GM19395 (cell line): Measurements from ENCODE around the gene MDM2.

ENCODE experiments used
- ATAC-seq: cut with Tn5 transposase; IDR thresholded peaks from one replicate; pipeline ENCODE4 v1.9.1; 2021; ENCODE audit warnings: mild to moderate bottlenecking, moderate library complexity; ENCODE audit not compliant: unreplicated experiment

Gene MDM2

DNA sequence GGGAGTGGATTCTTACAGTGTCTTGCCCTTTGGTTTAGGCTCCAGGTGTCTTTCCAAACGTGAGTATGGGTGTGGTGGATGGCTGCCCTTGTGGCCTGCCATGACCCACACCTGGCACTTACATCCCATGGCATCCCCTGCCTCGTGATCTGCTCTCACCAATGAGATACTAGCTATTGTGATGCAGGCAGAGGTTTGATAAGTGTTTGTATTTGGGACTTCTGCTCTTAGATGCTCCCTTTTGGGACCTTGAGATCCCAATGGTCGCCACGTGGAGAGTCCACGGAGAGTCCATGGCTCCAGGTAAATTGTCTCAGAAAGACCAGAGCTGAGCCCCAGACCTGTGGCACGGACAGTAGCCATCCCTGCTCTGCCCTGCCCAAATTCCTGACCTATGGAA is 62.5 kb downstream of the MDM2 start:
- ATAC-seq = no peak

DNA sequence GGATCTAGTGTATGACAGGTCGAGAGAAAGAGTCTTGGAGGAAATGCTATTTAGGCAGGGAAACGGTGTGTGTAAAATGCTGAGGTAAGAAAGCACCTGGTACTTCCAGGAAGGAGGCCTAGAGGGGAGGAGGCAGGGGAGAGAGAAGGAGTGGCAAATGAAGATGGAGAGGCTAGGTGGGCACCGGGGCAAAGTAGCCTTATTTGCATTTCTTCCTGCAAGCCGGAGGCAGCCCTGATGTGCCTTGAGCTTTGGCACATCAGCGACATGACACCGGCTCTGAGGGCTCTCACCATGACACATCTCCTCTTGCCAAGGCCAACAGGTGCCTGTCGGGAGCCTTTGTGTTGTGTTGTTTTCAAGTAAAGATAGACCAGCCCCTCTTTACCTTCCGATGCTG is 63.4 kb downstream of the MDM2 start:
- ATAC-seq = no peak

DNA sequence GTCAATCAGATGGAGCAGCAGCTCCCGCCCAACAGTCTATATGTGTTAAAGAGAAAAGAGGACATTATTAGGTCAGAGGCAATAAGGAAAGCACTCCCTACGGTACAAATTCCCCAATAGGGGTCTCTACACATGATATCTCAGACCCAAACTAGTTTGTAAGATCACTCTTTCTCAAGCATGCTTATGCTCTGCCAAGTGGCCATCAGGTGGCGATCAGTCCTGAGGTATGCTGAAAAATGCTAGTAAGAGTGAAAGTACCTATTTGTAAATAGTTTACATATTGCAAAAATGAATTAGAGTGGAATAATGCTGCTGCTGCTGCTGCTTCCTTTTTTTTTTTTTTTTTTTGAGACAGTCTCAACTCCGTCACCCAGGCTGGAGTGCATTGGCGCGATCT is 63.9 kb downstream of the MDM2 start:
- no peak for ATAC-seq

DNA sequence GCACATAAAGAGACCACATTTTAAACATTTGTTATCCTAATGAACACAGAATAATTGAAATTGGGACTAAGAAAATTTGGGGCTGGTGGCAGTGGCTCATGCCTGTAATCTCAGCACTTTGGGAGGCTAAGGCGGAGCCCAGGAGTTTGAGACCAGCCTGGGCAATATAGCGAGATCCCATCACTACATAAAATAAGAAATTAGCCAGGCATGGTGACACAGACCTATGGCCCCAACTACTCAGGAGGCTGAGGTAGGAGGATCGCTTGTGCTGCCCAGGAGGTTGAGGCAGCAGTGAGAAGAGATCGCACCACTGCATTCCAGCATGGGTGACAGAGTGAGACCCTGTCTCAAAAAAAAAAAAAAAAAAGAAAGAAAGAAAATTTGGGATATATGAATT is 65.3 kb downstream of the MDM2 start:
- no peak for ATAC-seq

DNA sequence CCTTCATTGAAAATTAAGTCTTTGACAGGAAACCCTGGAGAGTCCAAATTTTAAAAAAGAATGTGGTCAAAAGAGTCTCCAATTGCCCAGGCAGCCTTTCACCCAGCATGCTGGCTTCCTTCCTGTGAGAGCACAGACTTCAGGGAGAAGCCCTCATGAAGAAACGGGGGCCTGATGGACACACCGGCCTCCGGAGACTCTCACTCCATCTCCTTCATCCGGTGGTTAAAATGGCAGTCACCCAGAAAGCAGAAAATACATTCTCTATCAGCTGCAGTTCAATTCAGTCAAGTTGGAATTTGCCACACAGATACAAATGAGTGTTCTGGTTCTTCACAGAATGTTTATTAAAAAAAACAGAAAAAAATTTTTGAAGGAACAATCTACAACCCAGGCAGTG is 68.5 kb downstream of the MDM2 start:
- no peak for ATAC-seq

DNA sequence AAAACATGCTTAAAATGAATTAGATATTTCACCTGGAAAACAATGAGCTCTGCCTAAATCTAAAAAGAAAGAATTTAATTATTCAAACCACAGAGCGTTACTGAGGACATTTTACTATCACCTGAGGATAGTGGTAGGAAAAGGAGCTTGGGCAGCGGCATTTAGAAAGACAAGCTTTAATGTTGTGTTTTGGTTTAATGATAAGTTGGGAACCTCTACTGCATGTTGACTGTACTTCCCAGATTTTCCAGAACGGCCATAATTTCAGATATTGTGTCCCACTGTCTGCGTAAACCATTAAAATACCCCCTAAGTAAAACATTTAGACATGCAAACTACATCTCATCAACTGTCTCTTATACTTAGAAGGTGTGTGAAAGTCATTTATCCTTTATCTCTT is 69.6 kb downstream of the MDM2 start:
- no peak for ATAC-seq

DNA sequence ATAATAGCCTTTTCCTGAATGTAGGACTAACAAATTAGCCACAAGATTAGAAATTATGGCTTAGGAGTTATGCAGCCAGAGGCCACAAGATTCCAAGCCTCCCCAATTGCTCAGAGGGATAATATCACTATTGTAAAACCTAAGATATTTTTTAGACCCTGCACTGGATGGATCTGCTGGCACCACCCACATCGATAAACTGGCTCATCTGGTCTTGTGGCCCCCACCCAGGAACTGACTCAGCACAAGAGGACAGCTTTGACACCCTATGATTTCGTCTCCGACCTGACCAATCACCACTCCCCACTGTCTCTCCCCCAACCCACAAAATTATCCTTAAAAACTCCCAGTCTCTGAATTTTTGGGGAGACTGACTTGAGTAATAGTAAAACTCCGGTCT is 70.3 kb downstream of the MDM2 start:
- no peak for ATAC-seq

DNA sequence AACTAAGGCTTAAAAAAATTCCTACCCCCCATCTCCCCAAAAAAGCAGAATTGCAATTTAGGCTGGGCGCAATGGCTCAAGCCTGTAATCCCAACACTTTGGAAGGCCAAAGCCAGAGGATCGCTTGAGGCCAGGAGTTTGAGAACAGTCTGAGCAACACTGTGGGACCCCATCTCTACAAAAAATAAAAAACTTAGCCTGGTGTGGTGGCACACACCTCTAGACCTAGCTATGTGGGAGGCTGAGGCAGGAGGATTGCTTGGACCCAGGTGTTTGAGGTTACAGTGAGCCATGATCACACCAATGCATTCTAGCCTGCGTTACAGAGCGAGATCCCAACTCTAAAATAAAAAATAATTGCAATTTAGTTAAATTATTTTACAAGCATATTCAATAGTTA is 70.9 kb downstream of the MDM2 start:
- no peak for ATAC-seq

DNA sequence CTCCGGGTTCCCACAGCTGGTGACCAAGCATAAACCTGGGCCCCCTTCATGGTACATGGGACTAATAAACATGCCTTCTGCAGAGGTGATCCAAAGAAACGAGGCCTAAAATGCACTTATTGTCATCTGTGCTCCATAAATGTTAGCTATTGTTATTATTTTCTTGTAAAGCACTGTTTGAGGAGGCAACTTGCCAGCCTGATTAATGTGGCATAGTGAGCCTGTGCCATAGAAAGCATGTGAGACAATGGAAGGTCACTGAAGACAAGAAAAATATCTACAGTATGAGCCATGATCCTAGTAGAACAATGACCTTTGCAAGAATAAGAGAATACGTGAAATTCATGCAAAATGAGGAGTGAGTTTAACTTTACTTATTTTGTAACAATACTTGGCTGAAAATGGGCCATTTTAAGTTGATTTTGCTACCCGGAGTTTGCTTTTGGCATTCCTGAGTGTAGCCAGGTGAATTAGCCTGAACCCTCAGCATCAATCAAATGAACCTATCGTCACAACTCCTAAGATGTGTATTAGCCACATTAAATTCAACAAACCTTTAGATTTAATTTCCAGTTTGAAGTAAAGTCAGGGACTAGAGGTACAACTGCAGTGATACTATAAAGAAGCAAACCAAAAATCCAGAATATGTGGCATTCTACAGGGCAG is 72.8 kb downstream of the MDM2 start:
- ATAC-seq = no peak

DNA sequence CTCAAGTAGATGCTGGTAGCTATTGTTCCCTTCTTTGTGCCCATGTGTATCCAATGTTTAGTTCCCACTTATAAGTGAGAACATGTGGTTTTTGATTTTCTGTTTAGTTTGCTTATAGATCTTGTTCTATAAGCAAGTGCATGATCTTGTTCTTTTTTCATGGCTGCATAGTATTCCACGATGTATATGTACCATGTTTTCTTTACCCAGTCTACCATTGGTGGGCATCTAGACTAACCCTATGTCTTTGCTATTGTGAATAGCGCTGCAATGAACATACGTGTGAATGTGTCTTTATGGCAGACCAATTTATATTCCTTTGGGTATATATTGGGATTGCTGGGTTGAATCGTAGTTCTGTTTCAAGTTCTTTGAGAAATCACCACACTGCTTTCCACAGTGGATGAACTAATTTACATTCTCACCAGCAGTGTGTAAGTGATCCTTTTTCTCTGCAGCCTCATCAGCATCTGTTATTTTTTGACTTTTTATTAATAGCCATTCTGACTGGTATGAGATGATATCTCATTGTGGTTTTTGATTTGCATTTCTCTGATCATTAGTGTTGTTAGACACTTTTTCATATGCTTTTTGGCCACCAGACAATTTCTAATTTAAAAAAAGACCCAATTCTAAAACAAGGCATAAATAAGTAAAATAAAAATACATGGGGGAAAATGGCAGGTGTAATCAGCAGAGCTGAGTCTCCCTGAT is 74.4 kb downstream of the MDM2 start:
- ATAC-seq = no peak

DNA sequence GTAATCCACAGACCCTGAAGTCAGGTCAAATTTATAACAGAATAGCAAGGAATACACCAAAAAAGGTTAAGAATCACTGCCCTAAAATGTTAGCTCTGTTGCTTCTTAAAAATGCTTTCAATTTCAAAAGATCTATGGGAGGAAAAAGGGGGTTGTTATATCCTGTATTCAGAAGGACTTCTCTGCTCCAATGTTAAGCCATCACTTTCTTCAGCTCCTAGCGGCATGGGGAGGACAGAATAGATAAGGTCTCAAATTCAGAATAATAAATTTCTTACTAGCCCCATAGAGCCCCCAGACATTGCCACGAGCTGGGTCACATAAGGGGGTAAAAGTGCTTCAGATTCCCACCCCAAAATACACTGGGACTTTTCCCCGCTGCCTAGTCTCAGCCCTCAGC is 75.2 kb downstream of the MDM2 start:
- no peak for ATAC-seq

DNA sequence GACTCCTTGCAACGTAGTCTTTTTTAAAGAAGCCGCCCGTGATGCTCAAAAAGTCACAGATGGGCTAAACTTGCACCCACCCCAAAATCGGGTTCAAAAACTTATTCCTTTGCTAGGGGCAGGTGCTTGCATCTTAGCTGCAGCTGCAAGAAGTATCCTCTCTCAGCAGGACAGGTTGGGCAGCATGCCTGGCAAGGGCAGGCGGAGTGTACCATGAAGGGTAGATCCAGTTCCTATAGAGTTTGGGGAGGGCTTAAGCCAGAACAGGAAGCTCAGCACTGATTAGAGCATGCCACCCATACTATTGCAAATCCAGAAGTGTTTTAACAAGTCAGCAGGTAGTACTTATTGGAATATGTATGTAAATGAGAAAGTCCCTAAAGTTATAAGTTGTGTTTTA is 76.3 kb downstream of the MDM2 start:
- no peak for ATAC-seq

DNA sequence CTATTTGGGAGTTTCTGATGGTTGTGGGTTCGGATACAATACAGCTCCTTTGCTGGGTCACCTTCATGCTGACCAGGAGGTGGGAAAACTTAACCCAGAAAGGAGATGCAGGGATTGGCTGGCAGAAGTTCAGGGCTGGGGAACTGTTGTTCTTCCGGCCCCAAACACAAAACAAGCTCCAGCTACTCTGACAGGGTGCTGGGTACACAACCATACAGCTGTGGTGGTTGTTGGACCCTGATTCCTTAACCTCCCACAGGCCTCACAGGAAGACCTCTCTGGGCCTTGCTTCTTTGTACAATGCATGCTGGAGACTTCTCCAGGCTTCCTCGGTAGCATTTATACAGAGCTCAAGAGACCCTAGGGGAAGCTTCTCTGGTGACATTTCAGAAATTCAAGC is 77.4 kb downstream of the MDM2 start:
- ATAC-seq = no peak

DNA sequence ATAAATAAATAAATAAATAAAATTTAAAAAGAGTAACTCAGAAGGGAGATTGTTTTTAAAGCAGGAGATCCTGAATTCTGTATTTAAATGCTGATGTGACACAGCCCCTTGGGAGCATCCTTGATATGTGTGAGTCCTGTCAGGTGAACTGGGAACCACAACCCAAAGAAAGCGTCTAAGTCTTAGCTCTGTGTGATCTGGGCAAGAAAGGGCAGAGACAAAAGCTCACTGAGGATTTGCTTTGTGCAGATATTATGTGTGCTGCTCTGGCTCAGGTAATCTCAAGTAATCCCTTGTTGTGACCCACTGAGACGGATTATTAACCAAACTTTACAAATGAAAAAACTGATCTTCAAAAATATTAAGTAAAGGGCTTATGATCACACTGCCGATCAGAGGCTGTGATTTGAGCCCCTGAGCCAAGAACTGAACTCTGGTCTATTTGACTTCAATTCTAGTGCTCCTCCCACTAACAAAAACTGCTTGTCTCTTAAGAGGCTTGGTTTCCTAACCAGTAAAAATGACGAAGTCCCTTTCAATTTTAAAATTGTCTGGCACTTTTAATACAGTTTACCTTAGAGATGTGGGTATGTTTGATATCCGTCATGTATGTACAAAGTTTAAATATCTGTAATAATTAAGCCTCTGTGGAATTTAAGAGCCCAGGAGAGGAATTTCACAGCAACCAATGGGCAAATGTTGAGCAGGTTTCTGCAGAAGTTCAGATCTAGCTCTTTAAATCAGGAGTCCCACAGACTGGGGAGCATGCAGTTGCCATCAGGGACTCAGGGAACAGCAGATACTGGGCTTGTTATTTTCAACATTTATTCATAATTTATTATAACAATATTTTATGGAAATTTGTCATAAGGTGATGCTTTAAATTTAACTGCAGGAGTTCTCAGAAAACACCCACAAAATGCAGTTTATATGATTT is 78.9 kb downstream of the MDM2 start:
- no peak for ATAC-seq

DNA sequence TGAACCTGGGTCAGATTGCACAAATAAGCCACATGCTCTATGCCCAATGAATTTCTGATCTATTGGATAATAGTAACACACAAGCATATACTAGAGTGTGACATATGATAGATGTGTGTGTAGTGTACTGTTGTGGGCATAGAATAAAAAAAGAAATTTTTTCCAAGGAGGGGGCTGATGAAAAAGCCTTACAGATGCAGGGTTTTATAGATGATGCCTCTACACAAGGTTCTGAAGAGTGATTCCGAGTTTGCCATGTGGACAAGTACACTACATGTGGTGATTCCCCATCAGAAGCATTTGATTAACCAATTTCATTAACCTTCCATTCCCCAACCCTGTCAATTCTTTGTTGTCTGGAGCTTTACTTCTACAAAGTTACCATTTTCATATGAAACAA is 79.7 kb downstream of the MDM2 start:
- no peak for ATAC-seq

DNA sequence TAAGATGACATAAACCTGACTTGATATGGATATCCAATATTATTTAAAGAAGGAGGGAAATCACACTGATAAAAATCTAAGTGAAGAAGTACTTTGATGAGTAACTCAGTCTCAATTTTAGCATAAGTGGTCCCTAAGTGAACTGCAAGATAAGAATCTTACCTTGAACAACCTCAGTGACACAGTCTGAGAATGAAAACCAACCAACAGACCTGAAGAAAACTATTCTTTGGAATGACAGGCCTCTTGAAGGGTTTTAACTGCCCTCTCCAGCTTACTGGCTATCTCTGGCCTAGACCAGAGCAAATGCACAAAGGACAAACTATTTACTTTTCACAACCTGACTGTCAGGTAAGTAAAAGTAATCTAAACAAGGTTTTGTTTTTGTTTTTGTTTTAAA is 80.3 kb downstream of the MDM2 start:
- no peak for ATAC-seq

DNA sequence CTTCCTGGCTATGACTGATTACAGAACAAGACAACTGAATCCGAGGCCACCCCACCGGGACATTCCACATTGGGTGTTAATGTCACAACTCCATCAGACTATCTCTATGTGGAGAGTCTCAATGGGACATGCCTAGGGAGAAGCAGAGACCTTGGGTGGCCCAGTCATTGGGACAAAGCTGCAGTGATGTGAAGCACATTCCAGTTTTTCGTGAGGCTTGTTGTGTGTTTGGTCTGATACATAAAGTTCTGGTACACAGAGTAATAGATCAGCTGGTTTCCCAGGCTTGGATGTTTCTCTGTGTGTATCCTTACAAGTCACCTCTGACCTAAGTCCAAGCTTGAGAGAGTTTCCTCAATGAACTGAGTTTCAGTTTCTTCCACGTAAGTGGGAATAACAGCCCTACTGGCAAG is 82.7 kb downstream of the MDM2 start:
- no peak for ATAC-seq

DNA sequence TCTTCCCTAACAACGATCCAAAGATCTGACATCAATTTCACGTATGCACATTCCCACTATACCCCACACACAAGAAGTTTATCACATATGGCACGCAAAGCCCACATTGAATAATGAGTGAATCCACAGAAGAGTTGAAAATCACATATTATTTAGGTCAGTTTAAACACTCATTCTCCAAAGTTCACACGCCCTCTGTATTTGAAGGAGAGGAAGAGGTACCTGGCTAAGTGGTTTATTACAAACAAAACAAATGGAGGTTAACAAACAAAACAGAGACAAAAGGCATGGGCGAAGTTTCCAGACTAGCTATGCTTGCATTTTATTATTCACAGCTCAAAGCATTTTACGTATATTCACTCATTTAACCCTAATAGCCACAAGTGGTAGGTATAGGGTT is 83.2 kb downstream of the MDM2 start:
- ATAC-seq = no peak

DNA sequence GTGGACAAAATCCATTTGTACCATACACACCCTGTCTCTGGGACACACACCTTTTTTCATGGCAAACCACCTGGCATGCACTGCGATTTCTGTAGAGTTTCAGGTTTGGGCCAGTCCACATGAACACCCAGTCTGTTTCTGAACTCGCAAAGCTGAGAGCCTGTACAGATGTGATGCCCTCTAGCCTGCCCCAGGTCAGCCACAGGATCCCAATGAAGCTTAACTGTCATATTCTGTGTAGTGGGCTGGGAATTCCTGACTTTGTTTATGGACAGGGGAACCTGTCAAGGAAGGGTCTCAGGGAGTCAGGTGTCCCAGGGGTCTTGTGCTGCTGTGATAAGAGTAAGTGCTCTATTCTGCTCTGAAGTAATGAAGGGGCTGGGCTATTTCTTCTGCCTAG is 85.2 kb downstream of the MDM2 start:
- ATAC-seq = no peak

DNA sequence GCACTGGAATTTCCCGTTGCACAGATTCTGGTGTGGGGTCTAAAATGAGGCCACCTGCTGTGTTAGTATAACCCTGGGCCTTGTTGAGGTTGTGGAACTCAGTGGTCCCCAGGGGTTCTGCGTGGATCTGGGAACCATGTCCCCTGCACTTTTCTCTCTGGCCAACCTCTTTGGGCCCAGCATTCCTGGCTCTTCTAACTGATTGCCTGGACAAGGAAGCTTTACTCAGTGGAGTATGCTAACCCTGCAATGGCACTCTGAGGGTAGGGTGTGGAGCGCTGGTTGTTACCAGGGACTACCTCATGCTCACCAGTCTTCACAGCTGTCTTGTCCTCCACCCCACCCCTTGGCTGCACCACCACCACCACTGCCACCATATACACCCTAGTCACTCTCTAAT is 85.8 kb downstream of the MDM2 start:
- ATAC-seq = no peak

DNA sequence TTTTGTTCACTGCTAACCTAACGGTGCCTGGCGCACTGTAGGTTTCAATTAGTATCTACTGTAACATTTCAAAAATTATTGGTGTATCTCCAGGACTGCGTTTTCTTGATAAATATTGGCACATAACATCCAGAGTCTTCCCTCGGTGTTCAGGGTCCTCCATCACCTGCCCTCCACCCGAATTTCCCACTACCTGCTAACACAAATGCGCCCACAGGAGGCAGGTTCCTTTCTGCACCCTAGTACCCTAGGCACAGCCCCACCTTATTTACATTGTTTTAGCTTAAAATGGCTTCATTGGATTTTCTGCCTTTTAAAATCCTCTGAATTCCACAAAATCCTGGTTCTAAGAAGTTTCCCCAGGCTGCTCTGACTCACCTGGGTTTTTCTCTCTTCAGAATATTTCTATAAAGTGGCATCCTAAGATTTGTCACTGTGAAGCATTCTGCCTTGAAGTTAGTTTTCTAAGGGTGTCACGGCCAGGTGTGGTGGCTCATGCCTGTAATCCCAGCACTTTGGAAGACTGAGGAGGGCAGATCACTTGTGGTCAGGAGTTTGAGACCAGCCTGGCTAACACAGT is 86.4 kb downstream of the MDM2 start:
- no peak for ATAC-seq
